GM12878 (cell line): ENCODE measurements around the gene PACS2. TPM values are rescaled to one million over a fixed set of nuclear protein-coding genes. Genes with fewer than 3 reads are reported as not detected.

Source experiments
- ATAC-seq: fragments of 200-7000 bp; cut with Tn5 transposase; 3 replicates; pipeline ENCODE4 v1.9.1; 2020; ENCODE audit warnings: mild to moderate bottlenecking, moderate library complexity
- BruUV-seq: library from RNA; stranded (reverse); fragments of 400-500 nt; replicated peaks from 2 replicates; lab custom pipeline; 2021; lab: Mats Ljungman, UMichigan
- CTCF ChIA-PET: fragments of 300-600 bp; sonication (Branson Sonifier 250); formaldehyde crosslinking; extraction: SDS; loops from one replicate; lab custom pipeline; 2021; ENCODE audit warnings: inconsistent platforms; lab: Yijun Ruan, JAX
- POLR2A ChIA-PET: fragments of 350-600 bp; formaldehyde crosslinking; extraction: SDS; loops from one replicate; lab custom pipeline; 2021; ENCODE audit warnings: inconsistent platforms; lab: Charles Lee
- RAD21 ChIA-PET: fragments of 300-600 bp; sonication (Branson Sonifier 250); formaldehyde crosslinking; loops from one replicate; lab custom pipeline; 2023; ENCODE audit warnings: antibody characterized with exemption; ENCODE audit not compliant: unreplicated experiment; lab: Charles Lee
- SMC1A ChIA-PET: fragments of 300-600 bp; sonication (Branson Sonifier 250); formaldehyde crosslinking; loops from one replicate; lab custom pipeline; 2023; ENCODE audit not compliant: unreplicated experiment, uncharacterized antibody; lab: Charles Lee
- DNase-seq: peaks from one replicate; pipeline ENCODE4 v3.0.0-alpha.2; 2011; ENCODE audit warnings: low read depth, low spot score
- FAIRE-seq: peaks from 3 replicates; lab custom pipeline; 2011; peaks lifted over from hg19 to GRCh38; lab: Jason Lieb, UNC
- H2AFZ ChIP-seq: 2 replicates; pipeline ENCODE4 v1.6.0; 2011; ENCODE audit warnings: low read depth, low read length, control low read depth; ENCODE audit not compliant: control insufficient read depth
- H3K27ac ChIP-seq: 2 replicates; pipeline ENCODE4 v1.5.1; 2011; ENCODE audit warnings: control low read depth; ENCODE audit not compliant: control insufficient read depth, insufficient read depth
- H3K27me3 ChIP-seq, 2 experiments: replicated peaks in 1 of 2; 2 replicates each; pipeline versions ENCODE4 v1.6.0 to v1.6.1; 2011; ENCODE audit warnings: low read length in 1 of 2; ENCODE audit not compliant: control insufficient read depth in 2 of 2, insufficient read depth in 2 of 2
- H3K36me3 ChIP-seq, 2 experiments: 2 replicates each; pipeline ENCODE4 v1.5.1; 2011; ENCODE audit warnings: low read length in 1 of 2; ENCODE audit not compliant: control insufficient read depth in 2 of 2, insufficient read depth in 2 of 2
- H3K4me1 ChIP-seq: 2 replicates; pipeline ENCODE4 v1.6.1; 2011; ENCODE audit warnings: mild to moderate bottlenecking, low read length, moderate library complexity, mixed read lengths; ENCODE audit not compliant: control insufficient read depth, insufficient read depth
- H3K4me2 ChIP-seq: 2 replicates; pipeline ENCODE4 v1.6.0; 2011; ENCODE audit warnings: control low read depth; ENCODE audit not compliant: control insufficient read depth, insufficient read depth
- H3K4me3 ChIP-seq: fragments of 200-600 bp; sonication (generic); 2 replicates; pipeline ENCODE4 v1.5.1; 2016
- H3K79me2 ChIP-seq: 2 replicates; pipeline ENCODE4 v1.6.0; 2011; ENCODE audit warnings: low read length; ENCODE audit not compliant: control insufficient read depth, insufficient read depth
- H3K9ac ChIP-seq: 2 replicates; pipeline ENCODE4 v1.8.0; 2011; ENCODE audit warnings: low read length, control low read depth, mixed read lengths; ENCODE audit not compliant: control insufficient read depth, insufficient read depth
- H3K9me3 ChIP-seq: replicated peaks from 3 replicates; pipeline ENCODE4 v1.5.1; 2011; ENCODE audit warnings: mild to moderate bottlenecking, low read length; ENCODE audit not compliant: control insufficient read depth, insufficient read depth
- H4K20me1 ChIP-seq: 2 replicates; pipeline ENCODE4 v1.6.0; 2011; ENCODE audit not compliant: control insufficient read depth, insufficient read depth
- CREM ChIP-seq: IDR thresholded peaks from 2 replicates; pipeline ENCODE4 v1.6.1; 2014; ENCODE audit warnings: antibody characterized with exemption, low read depth
- HDAC6 ChIP-seq: fragments of 200-600 bp; sonication (generic); IDR thresholded peaks from one replicate; pipeline ENCODE4 v1.8.0; 2017; ENCODE audit warnings: antibody characterized with exemption; ENCODE audit not compliant: unreplicated experiment
- MEF2B ChIP-seq: fragments of 450-650 bp; IDR thresholded peaks from 2 replicates; pipeline ENCODE4 v1.6.1; 2018; ENCODE audit warnings: mild to moderate bottlenecking, moderate library complexity; ENCODE audit not compliant: partially characterized antibody, poor library complexity, severe bottlenecking
- SPI1 ChIP-seq: IDR thresholded peaks from 2 replicates; pipeline ENCODE4 v1.6.1; 2011; ENCODE audit warnings: low read depth, mild to moderate bottlenecking, low read length, moderate library complexity, borderline replicate concordance; ENCODE audit not compliant: insufficient read depth
- SUPT20H ChIP-seq: IDR thresholded peaks from 2 replicates; pipeline ENCODE4 v1.6.1; 2011; ENCODE audit warnings: low read depth, mild to moderate bottlenecking, low read length, moderate library complexity, borderline replicate concordance; ENCODE audit not compliant: control insufficient read depth
- TCF3 ChIP-seq: IDR thresholded peaks from 2 replicates; pipeline ENCODE4 v1.6.1; 2012; ENCODE audit warnings: low read depth, mild to moderate bottlenecking, low read length, borderline replicate concordance; ENCODE audit not compliant: insufficient read depth
- ZSCAN29 ChIP-seq: fragments of 450-650 bp; IDR thresholded peaks from 2 replicates; pipeline ENCODE4 v1.6.1; 2017; ENCODE audit warnings: mild to moderate bottlenecking, moderate library complexity
- WGBS: methylation state at CpG from one replicate; pipeline ENCODE4 v1.1.6; 2016; ENCODE audit warnings: low lambda C conversion rate; ENCODE audit not compliant: insufficient replicate concordance, insufficient coverage; ENCODE audit errors: missing lambda C conversion rate; 5-methylcytosine and 5-hydroxymethylcytosine counted together
- in situ Hi-C: fragments of 300-500 bp; cut with MboI; formaldehyde crosslinking; loops from 9 replicates; pipeline ENCODE4 v1.14.3; 2018; ENCODE audit warnings: mixed read lengths
- intact Hi-C: fragments of 100-400 bp; cut with micrococcal nuclease; formaldehyde crosslinking; loops from one replicate; pipeline ENCODE4 v1.14.2; 2022; ENCODE audit not compliant: unreplicated experiment
- polyA plus RNA-seq, 11 experiments: library from polyadenylated mRNA; depleted of rRNA in 4 of 11; unstranded in 6 of 11; stranded (reverse) in 5 of 11; fragments of >200 nt; fragmentation: Nextera tagmentation in 4 of 11; fragmentation: Illumina TruSeq in 1 of 11; extraction: Ambion mirVana in 4 of 11; extraction: Trizol in 1 of 11; gene quantifications; 1 replicate in 1 of 11; 2 replicates in 10 of 11; pipeline versions ENCODE4 v1.2.1 to v1.2.3, GENCODE V29; 2011 to 2016; ENCODE audit warnings: inconsistent platforms in 2 of 11, missing spikeins in 2 of 11, low read depth in 1 of 11
- total RNA-seq, 4 experiments: library from RNA; depleted of rRNA in 3 of 4; stranded (reverse); fragments of >200 nt in 3 of 4; fragmentation: Illumina TruSeq in 1 of 4; extraction: Trizol in 1 of 4; gene quantifications; 2 replicates each; pipeline versions ENCODE4 v1.2.1 to v1.2.3, GENCODE V29; 2013 to 2021
- TF ChIP-seq, protein P1 (sequence below), 3 experiments: IDR thresholded peaks in 2 of 3; conservative IDR thresholded peaks in 1 of 3; 2 replicates each; pipeline ENCODE4 v1.5.1; 2011; ENCODE audit warnings: low read depth in 3 of 3, low read length in 3 of 3, mild to moderate bottlenecking in 3 of 3, control low read depth in 2 of 3, moderate library complexity in 2 of 3, inconsistent platforms in 1 of 3, mixed read lengths in 1 of 3; ENCODE audit not compliant: control insufficient read depth in 2 of 3, insufficient read depth in 1 of 3; ENCODE audit errors: extremely low read depth in 1 of 3
- TF ChIP-seq, protein P2 (sequence below): fragments of 450-650 bp; IDR thresholded peaks from 2 replicates; pipeline ENCODE4 v1.6.1; 2017; ENCODE audit warnings: low read depth, mild to moderate bottlenecking, moderate library complexity

Gene PACS2
- total and polyA plus RNA-seq, 10 of the 15 experiments (the other 5 are each of a cell fraction or from before 2014, with no cell fraction given), result 0.21 to 37.3 (median 9.4) TPM

DNA sequence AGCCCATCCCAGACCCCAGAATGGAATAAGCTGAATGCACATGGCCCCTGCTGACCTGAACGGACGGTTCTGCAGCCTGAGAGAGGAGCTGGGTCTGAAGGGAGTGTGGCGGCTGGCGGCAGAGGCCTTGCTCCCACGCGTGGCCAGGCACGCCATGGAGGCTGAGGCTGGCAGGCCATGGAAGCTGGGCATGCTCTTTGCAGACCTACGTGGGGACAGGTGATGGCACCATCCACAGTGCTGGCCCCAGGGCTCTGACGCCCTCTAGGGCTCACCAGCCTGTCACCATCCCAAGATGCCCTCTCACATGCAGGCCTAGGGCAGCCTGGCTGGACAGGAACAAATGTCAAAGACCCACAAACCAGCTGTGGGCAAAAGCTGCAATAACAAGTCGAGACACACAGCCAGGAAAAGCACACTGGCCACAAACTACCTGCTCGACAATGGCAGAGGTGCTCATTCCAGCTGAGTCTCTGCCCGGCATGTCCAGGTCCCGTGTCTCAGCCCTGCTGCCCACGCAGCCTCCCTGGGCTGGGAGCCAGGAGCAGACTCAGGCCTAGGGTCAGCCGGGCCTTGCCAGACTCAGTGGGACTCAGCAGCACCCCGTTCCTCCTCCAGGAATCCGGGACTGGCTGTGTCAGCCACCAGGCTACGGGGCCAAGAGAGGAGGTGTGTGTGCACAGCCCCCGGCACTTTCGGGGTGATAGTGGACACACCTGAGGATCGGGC lies 46.6 kb upstream of the PACS2 start:
- Histone ChIP-seq H4K20me1 (no peaks in the 10 kb centered on the region), H3K9me3 (no peaks in the 10 kb centered on the region), H3K4me1 (no peaks in the 10 kb centered on the region), H2AFZ (no peak overlapping the region), H3K4me3 (no peak overlapping the region), H3K4me2 (no peak overlapping the region), H3K36me3 (peaks cover 0 to 8% of the 10 kb centered on the region in 2 experiments; a peak in 3 of 4 replicates), H3K9ac (no peak overlapping the region), H3K27me3 (no peaks in the 10 kb centered on the region), H3K27ac (no peak overlapping the region), H3K79me2 (no peaks in the 10 kb centered on the region; the same call in 1 of the 2 replicates)
- no peak for TF ChIP-seq MEF2B
- TF ChIP-seq, protein P1, sequence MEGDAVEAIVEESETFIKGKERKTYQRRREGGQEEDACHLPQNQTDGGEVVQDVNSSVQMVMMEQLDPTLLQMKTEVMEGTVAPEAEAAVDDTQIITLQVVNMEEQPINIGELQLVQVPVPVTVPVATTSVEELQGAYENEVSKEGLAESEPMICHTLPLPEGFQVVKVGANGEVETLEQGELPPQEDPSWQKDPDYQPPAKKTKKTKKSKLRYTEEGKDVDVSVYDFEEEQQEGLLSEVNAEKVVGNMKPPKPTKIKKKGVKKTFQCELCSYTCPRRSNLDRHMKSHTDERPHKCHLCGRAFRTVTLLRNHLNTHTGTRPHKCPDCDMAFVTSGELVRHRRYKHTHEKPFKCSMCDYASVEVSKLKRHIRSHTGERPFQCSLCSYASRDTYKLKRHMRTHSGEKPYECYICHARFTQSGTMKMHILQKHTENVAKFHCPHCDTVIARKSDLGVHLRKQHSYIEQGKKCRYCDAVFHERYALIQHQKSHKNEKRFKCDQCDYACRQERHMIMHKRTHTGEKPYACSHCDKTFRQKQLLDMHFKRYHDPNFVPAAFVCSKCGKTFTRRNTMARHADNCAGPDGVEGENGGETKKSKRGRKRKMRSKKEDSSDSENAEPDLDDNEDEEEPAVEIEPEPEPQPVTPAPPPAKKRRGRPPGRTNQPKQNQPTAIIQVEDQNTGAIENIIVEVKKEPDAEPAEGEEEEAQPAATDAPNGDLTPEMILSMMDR (IDR thresholded peaks at IDR 0.05 in 2 of 3, conservative IDR thresholded peaks at IDR 0.05 in 1 of 3; ENCODE audit: control insufficient read depth in 2 of 3, extremely low read depth in 1 of 3, insufficient read depth in 1 of 3, low read depth in 3 of 3, low read length in 3 of 3), result 0 out of 6 replicates have a peak, but pooled peaks of 1 of the 3 experiments have one; percentile 4
- ATAC-seq (no peak), DNase-seq (no peak), FAIRE-seq (no peak)
- in situ Hi-C loops, result no loop called here
- ChIA-PET RAD21 (no interaction called here), CTCF (no interaction called here), SMC1A (no interaction called here), POLR2A (no interaction called here)
- intact Hi-C loops, result no loop called here
- WGBS, result 93% methylated on average over 21 of the region's 21 CpGs
- BruUV-seq, result no TSS peak

DNA sequence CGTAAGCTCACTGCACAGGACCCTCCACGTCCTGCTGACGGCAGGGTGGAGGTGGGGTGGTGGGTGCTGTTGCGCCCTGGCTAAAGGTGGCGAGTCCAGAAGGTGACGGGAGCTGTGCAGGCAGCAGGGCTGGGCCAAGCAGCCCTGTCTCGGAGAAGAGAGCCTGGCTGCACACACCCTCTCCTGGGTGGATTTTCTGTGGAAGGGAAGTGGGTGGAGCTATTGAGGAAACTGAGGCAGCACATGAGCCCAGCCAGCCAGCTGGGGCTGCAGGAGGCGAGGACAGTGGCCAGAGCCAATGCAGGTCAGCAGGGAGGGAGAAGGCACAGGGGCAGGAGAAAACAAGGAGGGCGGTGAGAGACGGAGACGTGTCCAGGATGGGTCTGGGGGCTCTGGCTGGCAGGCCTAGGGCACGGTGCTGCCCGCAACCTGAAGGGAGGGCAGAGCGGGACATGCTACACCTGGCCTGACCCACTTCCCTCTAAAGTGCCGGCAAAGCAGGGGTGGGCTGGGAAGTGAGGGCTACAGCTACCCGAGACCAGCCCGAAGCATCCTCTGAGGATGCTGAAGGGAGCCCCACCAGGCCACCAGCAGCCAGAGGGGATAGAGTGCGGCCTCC lies 45.7 kb upstream of the PACS2 start:
- H3K36me3 ChIP-seq, result peaks cover 0 to 8% of the 10 kb centered on the region in 2 experiments; a peak in 3 of 4 replicates
- intact Hi-C loops (no loop called here), in situ Hi-C loops (no loop called here)
- no peak overlapping the region for H3K9ac ChIP-seq
- no peak overlapping the region for H3K4me3 ChIP-seq
- no peaks in the 10 kb centered on the region for H3K9me3 ChIP-seq
- no peak overlapping the region for H2AFZ ChIP-seq
- H4K20me1 ChIP-seq, result no peaks in the 10 kb centered on the region
- FAIRE-seq, result no peak
- SMC1A ChIA-PET, result no interaction called here
- POLR2A ChIA-PET, result no interaction called here
- no peak for DNase-seq
- CTCF ChIA-PET, result no interaction called here
- no peaks in the 10 kb centered on the region; the same call in 1 of the 2 replicates for H3K79me2 ChIP-seq
- H3K27me3 ChIP-seq, result no peaks in the 10 kb centered on the region
- no peak for ATAC-seq
- no TSS peak for BruUV-seq
- H3K4me2 ChIP-seq, result no peak overlapping the region
- no peak overlapping the region for H3K27ac ChIP-seq
- H3K4me1 ChIP-seq, result no peaks in the 10 kb centered on the region
- RAD21 ChIA-PET, result no interaction called here
- 89% methylated on average over 17 of the region's 18 CpGs for WGBS
- TF ChIP-seq TCF3 (no peak), ZSCAN29 (no peak), SPI1 (no peak), SUPT20H (no peak), HDAC6 (no peak), CREM (no peak)
- TF ChIP-seq, protein P2, sequence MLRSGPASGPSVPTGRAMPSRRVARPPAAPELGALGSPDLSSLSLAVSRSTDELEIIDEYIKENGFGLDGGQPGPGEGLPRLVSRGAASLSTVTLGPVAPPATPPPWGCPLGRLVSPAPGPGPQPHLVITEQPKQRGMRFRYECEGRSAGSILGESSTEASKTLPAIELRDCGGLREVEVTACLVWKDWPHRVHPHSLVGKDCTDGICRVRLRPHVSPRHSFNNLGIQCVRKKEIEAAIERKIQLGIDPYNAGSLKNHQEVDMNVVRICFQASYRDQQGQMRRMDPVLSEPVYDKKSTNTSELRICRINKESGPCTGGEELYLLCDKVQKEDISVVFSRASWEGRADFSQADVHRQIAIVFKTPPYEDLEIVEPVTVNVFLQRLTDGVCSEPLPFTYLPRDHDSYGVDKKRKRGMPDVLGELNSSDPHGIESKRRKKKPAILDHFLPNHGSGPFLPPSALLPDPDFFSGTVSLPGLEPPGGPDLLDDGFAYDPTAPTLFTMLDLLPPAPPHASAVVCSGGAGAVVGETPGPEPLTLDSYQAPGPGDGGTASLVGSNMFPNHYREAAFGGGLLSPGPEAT, result no peak
